HG03139 (cell line): ENCODE results near the gene PCDH9.
"Not testable (repeated sequence)": the region's sequence is repeated elsewhere in the genome, so short reads cannot be mapped to it uniquely, and the experiment has no call there.

Experiments used
- ATAC-seq: cut with Tn5 transposase; IDR thresholded peaks from one replicate; pipeline ENCODE4 v1.9.1; 2021; ENCODE audit not compliant: unreplicated experiment

PCDH9 gene

GRCh38 chr13:66624302-66624701, 605.8 kb downstream of the PCDH9 start:
- ATAC-seq, result no peak

GRCh38 chr13:66623129-66623820, 606.9 kb downstream of the PCDH9 start:
- ATAC-seq, result no peak

DNA sequence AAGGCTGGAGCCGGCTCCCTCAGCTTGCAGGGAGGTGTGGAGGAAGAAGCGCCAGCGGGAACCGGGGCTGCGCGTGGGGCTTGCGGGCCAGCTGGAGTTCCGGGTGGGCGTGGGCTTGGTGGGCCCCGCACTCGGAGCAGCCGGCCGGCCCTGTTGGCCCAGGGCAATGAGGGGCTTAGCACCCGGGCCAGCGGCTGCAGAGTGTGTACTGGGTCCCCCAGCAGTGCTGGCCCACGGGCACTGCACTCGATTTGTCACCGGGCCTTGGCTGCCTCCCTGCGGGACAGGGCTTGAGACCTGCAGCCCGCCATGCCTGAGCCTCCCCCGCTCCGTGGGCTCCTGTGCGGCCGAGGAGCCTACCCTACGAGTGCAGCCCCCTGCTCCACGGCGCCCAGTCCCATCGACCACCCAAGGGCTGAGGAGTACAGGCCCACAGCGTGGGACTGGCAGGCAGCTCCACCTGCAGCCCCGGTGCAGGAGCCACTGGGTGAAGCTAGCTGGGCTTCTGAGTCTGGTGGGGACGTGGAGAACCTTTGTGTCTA, 608.2 kb downstream of the PCDH9 start:
- not testable (repeated sequence) for ATAC-seq

DNA sequence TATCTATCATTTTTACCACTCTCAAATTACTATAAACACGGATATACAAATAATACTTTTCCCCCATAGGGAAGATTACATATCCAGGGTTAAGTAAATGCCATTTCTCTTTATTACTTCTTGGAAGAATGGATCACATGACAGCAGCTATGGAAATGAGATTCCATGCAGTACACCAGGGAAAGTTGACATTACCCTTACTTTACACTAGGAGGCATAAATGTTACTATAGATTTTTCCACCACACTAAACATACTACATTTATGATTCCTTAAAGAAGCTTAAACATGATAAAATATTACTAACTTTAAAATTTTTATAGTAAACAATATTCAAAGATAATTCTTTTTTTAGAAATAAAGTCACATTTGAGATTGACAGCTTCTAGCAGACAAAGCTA, 611.4 kb downstream of the PCDH9 start:
- ATAC-seq, result peak; percentile 52

- no peak for ATAC-seq
These were observed 612.4 kb downstream of the PCDH9 start for GRCh38 chr13:66617786-66618185.

GRCh38 chr13:66612983-66613382, 617.2 kb downstream of the PCDH9 start:
- no peak for ATAC-seq

GRCh38 chr13:66586489-66586888, 643.6 kb downstream of the PCDH9 start:
- no peak for ATAC-seq

DNA sequence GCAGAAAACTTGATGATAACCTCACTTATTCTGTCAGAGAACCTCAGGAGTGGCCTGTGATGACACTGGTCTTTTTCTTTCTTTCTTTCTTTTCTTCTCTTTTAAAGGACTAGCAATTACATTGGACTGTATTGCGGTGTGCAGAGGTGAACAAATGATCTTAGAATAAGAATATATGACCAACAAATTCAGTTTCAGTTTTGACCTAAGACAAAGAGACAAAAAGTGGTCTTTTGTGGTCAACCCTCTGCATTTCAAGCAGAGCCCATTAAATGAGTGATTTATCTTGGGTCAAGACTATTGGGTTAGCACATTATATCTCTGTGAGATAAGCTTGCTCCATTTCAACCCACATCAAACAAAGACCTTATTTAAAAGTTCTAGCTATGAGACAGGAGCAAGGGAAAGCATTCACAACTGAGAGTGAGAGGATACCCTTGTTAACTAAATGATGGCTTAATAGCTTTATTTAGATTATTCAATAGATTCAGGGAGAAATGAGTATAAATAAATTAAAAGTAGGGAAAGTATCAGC, 644.4 kb downstream of the PCDH9 start:
- ATAC-seq, result no peak

DNA sequence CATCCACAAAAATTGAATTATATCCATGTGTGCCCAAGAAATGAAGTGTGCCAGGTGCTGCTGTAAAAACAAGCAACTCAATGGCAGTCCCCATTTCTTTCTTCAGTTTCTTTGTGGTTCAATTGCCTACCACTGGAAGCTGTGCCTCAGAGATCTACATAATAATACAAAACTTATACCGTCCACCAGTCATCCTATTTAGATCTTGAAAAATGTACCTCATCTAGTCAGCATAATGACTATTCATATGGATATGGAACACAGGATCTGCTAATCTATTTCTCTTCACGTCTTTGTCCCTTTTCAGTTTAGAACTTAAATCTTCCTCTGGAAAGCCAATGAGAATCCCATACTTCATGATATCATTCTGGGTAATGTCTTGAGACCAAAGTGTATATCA, 648.5 kb downstream of the PCDH9 start:
- no peak for ATAC-seq

- no peak for ATAC-seq
These were observed 651.8 kb downstream of the PCDH9 start for GRCh38 chr13:66578305-66578704.

DNA sequence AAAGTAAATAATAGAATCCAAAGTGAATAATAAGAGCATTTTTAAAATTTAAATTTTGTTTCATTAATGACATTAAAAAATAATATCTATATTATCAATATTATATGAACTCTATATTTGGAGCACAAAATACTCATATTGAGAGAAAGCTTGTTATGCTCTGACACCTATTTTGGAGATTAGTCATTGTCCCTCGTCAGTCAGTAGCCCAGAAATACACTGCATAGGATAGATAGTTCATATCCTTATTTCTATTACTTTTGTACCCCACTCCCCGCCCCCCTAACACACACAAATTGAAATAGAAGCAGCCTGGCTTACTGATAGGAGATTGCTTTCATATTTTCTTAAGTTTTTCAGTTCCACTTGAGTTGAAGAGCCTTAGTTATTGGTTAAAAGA, 652.8 kb downstream of the PCDH9 start:
- no peak for ATAC-seq

DNA sequence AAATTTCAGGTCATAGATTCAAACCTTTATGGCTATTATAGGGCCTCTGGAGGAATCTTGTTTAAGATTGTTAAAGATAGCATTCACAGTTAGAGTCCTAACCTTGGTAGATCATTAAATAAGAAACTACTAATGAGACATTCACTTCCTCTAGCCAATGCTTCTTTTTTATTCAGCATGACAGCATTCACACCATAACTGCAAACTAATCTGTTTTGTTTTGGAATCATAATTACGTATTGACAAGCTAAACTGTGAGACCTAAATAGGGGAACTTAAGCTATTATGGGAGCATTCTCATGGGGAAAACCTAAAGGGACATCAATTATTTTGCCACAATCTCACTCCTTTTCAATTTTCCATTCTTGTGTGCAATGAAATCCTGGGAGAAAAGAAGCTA, 653.8 kb downstream of the PCDH9 start:
- ATAC-seq, result no peak

DNA sequence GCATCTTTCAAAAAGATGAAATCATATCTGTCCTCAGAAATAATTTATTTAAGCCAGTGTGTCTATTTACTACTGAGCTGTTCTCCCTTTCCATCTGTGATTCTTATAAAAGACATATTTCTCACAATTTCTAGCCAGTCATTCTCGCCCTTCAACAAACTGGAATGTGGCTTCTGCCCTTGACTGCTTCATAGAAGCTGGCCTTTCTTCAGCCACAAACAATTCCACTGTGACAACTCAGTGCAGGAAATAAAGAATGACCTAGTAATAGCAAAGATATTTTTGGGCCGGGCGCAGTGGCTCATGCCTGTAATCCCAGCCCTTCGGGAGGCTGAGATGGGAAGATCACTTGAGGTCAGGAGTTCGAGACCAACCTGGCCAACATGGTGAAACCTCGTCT, 655.5 kb downstream of the PCDH9 start:
- ATAC-seq, result no peak

GRCh38 chr13:66567899-66568612, 662.1 kb downstream of the PCDH9 start:
- ATAC-seq, result no peak

- ATAC-seq, result no peak
These were observed 664.9 kb downstream of the PCDH9 start for GRCh38 chr13:66565279-66565678.

- no peak for ATAC-seq
These were observed 667.1 kb downstream of the PCDH9 start for GRCh38 chr13:66563076-66563475.

GRCh38 chr13:66562054-66562453, 668.1 kb downstream of the PCDH9 start:
- ATAC-seq, result no peak

- ATAC-seq, result no peak
These were observed 669.1 kb downstream of the PCDH9 start for GRCh38 chr13:66560991-66561390.

GRCh38 chr13:66560189-66560588, 669.9 kb downstream of the PCDH9 start:
- no peak for ATAC-seq

GRCh38 chr13:66559093-66559492, 671.0 kb downstream of the PCDH9 start:
- no peak for ATAC-seq

- ATAC-seq, result no peak
These were observed 671.6 kb downstream of the PCDH9 start for GRCh38 chr13:66558506-66558905.

- no peak for ATAC-seq
These were observed 672.8 kb downstream of the PCDH9 start for GRCh38 chr13:66557357-66557756.
